Suprapubic skin (tissue), 3 donors: Measurements from ENCODE around the gene KLF16.

Experiments used
- EP300 ChIP-seq: sonication (generic); formaldehyde crosslinking; IDR thresholded peaks from one replicate; pipeline ENCODE4 v1.6.1; 2017; ENCODE audit warnings: antibody characterized with exemption
- TF ChIP-seq, protein P1 (sequence below), 2 donors: fragments of 200-600 bp in 1 of 2; fragments of 450-650 bp in 1 of 2; sonication (generic) in 1 of 2; IDR thresholded peaks; one replicate each; pipeline ENCODE4 v1.5.1; 2016 to 2019; ENCODE audit warnings: antibody characterized with exemption in 2 of 2, mild to moderate bottlenecking in 1 of 2, moderate library complexity in 1 of 2

DNA sequence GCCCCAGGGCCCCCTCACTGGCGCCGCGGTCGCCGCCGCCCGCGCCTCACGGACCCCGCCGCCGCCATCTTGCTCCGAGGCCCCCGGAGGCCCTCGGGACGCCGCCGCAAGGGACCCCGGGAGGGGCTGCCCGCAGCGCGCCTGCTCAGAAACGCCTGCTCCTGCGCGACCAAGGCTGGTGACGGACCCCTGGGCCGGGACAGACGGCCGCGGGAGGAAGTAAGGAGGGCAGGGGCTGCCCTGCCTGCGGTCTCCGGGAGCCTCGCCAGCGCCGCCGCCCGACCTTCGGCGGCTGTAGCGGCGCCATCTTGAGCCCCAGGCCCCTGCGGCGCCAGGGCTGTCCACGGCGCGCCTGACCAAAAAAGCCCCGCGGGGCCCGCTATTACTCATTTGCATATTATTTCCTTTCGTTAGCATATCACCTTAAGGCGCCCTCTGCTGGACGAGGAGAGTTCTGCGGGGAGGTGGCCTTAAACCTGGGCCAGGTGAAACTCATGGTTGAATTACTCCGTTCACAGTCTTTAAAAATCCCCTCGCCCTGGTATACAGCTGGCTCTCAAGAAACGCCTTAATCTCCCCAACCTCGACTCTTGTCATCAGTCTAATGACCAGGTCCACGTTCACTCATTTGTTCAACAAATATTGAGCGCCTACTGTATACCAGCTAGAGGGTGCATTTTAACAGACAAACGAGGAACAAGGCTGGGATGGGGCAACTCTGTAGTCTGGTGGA is 14.8 kb downstream of the KLF16 start, which contains the start of gene REXO1:
- TF ChIP-seq, protein P1, sequence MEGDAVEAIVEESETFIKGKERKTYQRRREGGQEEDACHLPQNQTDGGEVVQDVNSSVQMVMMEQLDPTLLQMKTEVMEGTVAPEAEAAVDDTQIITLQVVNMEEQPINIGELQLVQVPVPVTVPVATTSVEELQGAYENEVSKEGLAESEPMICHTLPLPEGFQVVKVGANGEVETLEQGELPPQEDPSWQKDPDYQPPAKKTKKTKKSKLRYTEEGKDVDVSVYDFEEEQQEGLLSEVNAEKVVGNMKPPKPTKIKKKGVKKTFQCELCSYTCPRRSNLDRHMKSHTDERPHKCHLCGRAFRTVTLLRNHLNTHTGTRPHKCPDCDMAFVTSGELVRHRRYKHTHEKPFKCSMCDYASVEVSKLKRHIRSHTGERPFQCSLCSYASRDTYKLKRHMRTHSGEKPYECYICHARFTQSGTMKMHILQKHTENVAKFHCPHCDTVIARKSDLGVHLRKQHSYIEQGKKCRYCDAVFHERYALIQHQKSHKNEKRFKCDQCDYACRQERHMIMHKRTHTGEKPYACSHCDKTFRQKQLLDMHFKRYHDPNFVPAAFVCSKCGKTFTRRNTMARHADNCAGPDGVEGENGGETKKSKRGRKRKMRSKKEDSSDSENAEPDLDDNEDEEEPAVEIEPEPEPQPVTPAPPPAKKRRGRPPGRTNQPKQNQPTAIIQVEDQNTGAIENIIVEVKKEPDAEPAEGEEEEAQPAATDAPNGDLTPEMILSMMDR (IDR thresholded peaks at IDR 0.05), result peak; percentile 95 to 96
- TF ChIP-seq EP300, result no peak
